Epithelial cell of proximal tubule (primary cell): Measurements from ENCODE around the gene PRSS50. TPM values are rescaled to one million over a fixed set of nuclear protein-coding genes. Genes with fewer than 3 reads are reported as not detected.

ENCODE experiments used
- DNase-seq: peaks from one replicate; pipeline ENCODE4 v3.0.0-alpha.2; 2011; ENCODE audit warnings: low read depth
- H3K4me3 ChIP-seq: 2 replicates; pipeline ENCODE4 v1.5.1; 2011; ENCODE audit warnings: low read depth, mild to moderate bottlenecking, low read length
- CTCF ChIP-seq: conservative IDR thresholded peaks from 2 replicates; pipeline ENCODE4 v1.5.1; 2012; ENCODE audit warnings: low read depth, mild to moderate bottlenecking, low read length
- total RNA-seq: library from RNA; depleted of rRNA; stranded (reverse); fragments of >200 nt; gene quantifications from 2 replicates; pipeline ENCODE4 v1.2.3, GENCODE V29; 2015

Gene PRSS50
- total RNA-seq, 1 donor from 2014 or later = not detected

GRCh38 chr3:46712191-46713049 lies 5.2 kb downstream of the PRSS50 start:
- TF ChIP-seq CTCF = no peak
- H3K4me3 ChIP-seq = no peak overlapping the region
- DNase-seq = no peak

- no peak for DNase-seq
- no peak overlapping the region for H3K4me3 ChIP-seq
- TF ChIP-seq CTCF = no peak
Observed at GRCh38 chr3:46711760-46712159, 5.9 kb downstream of the PRSS50 start.

- DNase-seq = no peak
- no peak overlapping the region for H3K4me3 ChIP-seq
- no peak for TF ChIP-seq CTCF
Observed at GRCh38 chr3:46711305-46711704, 6.4 kb downstream of the PRSS50 start.

- DNase-seq = no peak
- no peak overlapping the region for H3K4me3 ChIP-seq
- no peak for TF ChIP-seq CTCF
Observed at GRCh38 chr3:46710671-46711295, 6.9 kb downstream of the PRSS50 start.

GRCh38 chr3:46710229-46710628 lies 7.4 kb downstream of the PRSS50 start:
- no peak for TF ChIP-seq CTCF
- no peak overlapping the region for H3K4me3 ChIP-seq
- DNase-seq = no peak

- no peak overlapping the region for H3K4me3 ChIP-seq
- no peak for DNase-seq
- no peak for TF ChIP-seq CTCF
Observed at GRCh38 chr3:46709721-46710120, 7.9 kb downstream of the PRSS50 start.
